Measurements from ENCODE around the gene PIRT. TPM values are rescaled to one million over a fixed set of nuclear protein-coding genes. Genes with fewer than 3 reads are reported as not detected.

Gene PIRT
- total and polyA plus RNA-seq, 2 of the 8 experiments (the other 6 are each of a cell fraction or from before 2014, with no cell fraction given) = 0.03 TPM; not detected in 1

DNA sequence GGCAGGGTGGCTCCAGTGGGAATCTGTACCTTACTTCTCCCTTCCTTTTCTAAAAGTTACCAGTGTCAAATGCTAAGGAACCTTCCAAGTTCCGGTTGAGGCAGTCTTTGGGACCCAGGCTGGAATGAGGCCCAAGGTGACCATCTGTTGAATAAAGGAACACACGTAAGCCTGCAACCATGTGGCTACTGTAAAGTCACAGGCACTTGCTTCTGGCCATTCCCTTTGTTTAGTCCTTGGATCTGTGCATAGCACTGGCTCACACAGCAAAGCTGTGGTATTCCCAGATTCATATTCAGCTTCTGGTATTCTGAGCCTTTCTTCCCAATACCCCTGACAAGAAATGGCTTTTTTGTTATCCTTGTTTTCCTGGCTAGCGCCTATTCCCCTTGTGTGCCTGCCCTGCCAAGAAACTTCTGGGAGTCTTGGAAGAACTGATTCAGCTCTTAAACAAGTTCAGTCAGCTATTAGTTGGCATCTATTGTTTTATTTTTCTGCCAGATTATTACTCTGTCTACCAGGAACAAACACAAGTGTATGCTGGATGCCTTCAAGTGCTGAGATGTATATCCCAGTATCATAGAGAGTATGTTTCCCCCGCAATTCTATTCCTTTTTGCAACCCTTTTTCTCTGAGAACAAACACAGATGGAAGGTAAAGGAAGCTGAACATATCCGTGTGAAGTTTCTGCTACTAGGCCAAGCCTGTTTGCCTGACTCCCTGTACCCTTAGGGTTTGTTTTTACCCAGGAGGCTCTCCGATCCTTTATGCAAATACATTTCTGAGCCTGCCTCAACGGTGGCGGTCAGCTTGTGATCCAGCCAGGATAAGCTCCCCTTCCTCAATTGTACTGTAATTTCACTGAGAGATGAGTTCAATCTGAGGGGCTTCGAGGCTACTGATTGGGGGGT, 47.1 kb downstream of the PIRT start:
- no peak for DNase-seq (ENCODE audit: low read depth in 1 of 2, low spot score in 2 of 2)
- Histone ChIP-seq H4K91ac (replicated peaks; ENCODE audit: insufficient read length, low read length) (peak overlapping the region; percentile 49), H3K23me2 (ENCODE audit: low read depth, low read length) (no peaks in the 10 kb centered on the region), H4K8ac (ENCODE audit: extremely low read depth, insufficient read depth, low read length) (no peak overlapping the region), H3K56ac (replicated peaks; ENCODE audit: insufficient read length, low read depth, low read length) (no peak overlapping the region), H2BK120ac (replicated peaks; ENCODE audit: low read depth, low read length) (no peak overlapping the region), H3K4me3 (ENCODE audit: extremely low read depth in 1 of 4, insufficient read depth in 2 of 4, low read depth in 3 of 4, low read length in 4 of 4) (no peak overlapping the region), H3K9ac (replicated peaks in 1 of 4; ENCODE audit: extremely low read depth in 1 of 4, low read depth in 3 of 4, low read length in 3 of 4) (peak overlapping the region in 1 of 4 experiments; percentile 15; a peak in 1 of 7 replicates), H3K4me1 (replicated peaks in 1 of 4; ENCODE audit: control insufficient read depth in 3 of 4, insufficient read depth in 4 of 4, low read length in 3 of 4) (peaks cover 4 to 13% (median 5%) of the 10 kb centered on the region in 4 experiments; a peak in 4 of 7 replicates), H2BK15ac (ENCODE audit: low read length) (no peak overlapping the region), H3K36me3 (ENCODE audit: control insufficient read depth in 2 of 4, insufficient read depth in 4 of 4, low read length in 3 of 4) (no peaks in the 10 kb centered on the region), H2BK20ac (ENCODE audit: low read length) (no peak overlapping the region), H3K14ac (ENCODE audit: insufficient read length) (no peak overlapping the region), H4K5ac (ENCODE audit: insufficient read length, low read depth, low read length) (no peak overlapping the region), H3K9me3 (ENCODE audit: insufficient read depth in 2 of 2, low read depth in 1 of 2, low read length in 1 of 2) (no peaks in the 10 kb centered on the region), H2AK5ac (ENCODE audit: low read depth, low read length) (no peak overlapping the region), H2BK12ac (ENCODE audit: low read depth, low read length) (no peak overlapping the region), H3K79me2 (ENCODE audit: control insufficient read depth in 1 of 2, insufficient read depth in 2 of 2, low read length in 2 of 2) (no peaks in the 10 kb centered on the region), H4K20me1 (replicated peaks in 1 of 2; ENCODE audit: control insufficient read depth in 1 of 2, insufficient read depth in 2 of 2, low read length in 2 of 2) (no peaks in the 10 kb centered on the region), H3K79me1 (ENCODE audit: low read depth, low read length) (no peaks in the 10 kb centered on the region), H2AFZ (ENCODE audit: low read length) (peak overlapping the region; percentile 65; the same call in 1 of the 2 replicates), H3K27me3 (replicated peaks in 1 of 4; ENCODE audit: control insufficient read depth in 3 of 4, extremely low read depth in 1 of 4, insufficient read depth in 3 of 4, low read length in 3 of 4) (no peaks in the 10 kb centered on the region; a peak in 1 of 7 replicates), H3K4me2 (ENCODE audit: insufficient read depth in 1 of 2, low read depth in 2 of 2, low read length in 2 of 2) (no peak overlapping the region), H3K18ac (ENCODE audit: extremely low read depth, low read length) (no peak overlapping the region), H3K27ac (ENCODE audit: low read depth, low read length) (no peak overlapping the region), H3K4ac (replicated peaks; ENCODE audit: insufficient read length, low read depth, low read length) (no peak overlapping the region), H2BK5ac (ENCODE audit: low read depth, low read length) (no peak overlapping the region), H3K23ac (ENCODE audit: insufficient read length) (no peak overlapping the region)
- TF ChIP-seq GTF2F1 (IDR thresholded peaks at IDR 0.05; ENCODE audit: borderline replicate concordance, low read depth, low read length) (peak; percentile 87), JUND (IDR thresholded peaks at IDR 0.05; ENCODE audit: low read length) (no peak), POLR2AphosphoS5 (IDR thresholded peaks at IDR 0.05; ENCODE audit: low read depth, low read length) (peak; percentile 75), TCF12 (IDR thresholded peaks at IDR 0.05; ENCODE audit: low read depth, low read length) (no peak), TAF7 (optimal IDR thresholded peaks at IDR 0.05; ENCODE audit: borderline replicate concordance, low read depth, low read length) (peak; percentile 99), POLR2A (IDR thresholded peaks at IDR 0.05; ENCODE audit: control extremely low read depth in 1 of 2, low read depth in 2 of 2, low read length in 2 of 2) (peak; percentile 63 to 90), TBP (IDR thresholded peaks at IDR 0.05; ENCODE audit: low read depth, low read length) (peak; percentile 89)
- TF ChIP-seq, protein P1, sequence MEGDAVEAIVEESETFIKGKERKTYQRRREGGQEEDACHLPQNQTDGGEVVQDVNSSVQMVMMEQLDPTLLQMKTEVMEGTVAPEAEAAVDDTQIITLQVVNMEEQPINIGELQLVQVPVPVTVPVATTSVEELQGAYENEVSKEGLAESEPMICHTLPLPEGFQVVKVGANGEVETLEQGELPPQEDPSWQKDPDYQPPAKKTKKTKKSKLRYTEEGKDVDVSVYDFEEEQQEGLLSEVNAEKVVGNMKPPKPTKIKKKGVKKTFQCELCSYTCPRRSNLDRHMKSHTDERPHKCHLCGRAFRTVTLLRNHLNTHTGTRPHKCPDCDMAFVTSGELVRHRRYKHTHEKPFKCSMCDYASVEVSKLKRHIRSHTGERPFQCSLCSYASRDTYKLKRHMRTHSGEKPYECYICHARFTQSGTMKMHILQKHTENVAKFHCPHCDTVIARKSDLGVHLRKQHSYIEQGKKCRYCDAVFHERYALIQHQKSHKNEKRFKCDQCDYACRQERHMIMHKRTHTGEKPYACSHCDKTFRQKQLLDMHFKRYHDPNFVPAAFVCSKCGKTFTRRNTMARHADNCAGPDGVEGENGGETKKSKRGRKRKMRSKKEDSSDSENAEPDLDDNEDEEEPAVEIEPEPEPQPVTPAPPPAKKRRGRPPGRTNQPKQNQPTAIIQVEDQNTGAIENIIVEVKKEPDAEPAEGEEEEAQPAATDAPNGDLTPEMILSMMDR (IDR thresholded peaks at IDR 0.05; ENCODE audit: control extremely low read depth in 1 of 3, insufficient read depth in 1 of 3, low read depth in 1 of 3, low read length in 3 of 3) = no peak
- ChIA-PET CTCF (ENCODE audit: partially characterized antibody) (interaction anchor here (0.6 to 1.7 kb wide), 9 partner anchors 18 to 144 kb away, joined by 3 to 9 read pairs (median 3); no protein-coding TSS in a partner anchor), POLR2A (ENCODE audit: partially characterized antibody) (interaction anchor here (0.6 to 2.9 kb wide), 19 partner anchors 7 to 237 kb away, joined by 3 to 10 read pairs (median 4); partner anchors contain the start of genes PIRT, TMEM220 and TMEM238L)
- WGBS, 2 experiments (ENCODE audit: extremely low coverage in 1 of 2, insufficient coverage in 1 of 2, insufficient read length in 1 of 2, insufficient replicate concordance in 2 of 2, low coverage in 1 of 2, low lambda C conversion rate in 2 of 2, missing lambda C conversion rate in 1 of 2) = 84% methylated on average over 9 of the region's 9 CpGs; no CpG with 5 or more reads in 1 of the 2 experiments
- no peak for FAIRE-seq

Measured in H1 (cell line).